Measurements from ENCODE around the gene CYGB. TPM values are rescaled to one million over a fixed set of nuclear protein-coding genes. Genes with fewer than 3 reads are reported as not detected.
A peak's percentile ranks its signal among the peaks of the same experiment; 100 is the strongest.
"Not testable (repeated sequence)": the region's sequence is repeated elsewhere in the genome, so short reads cannot be mapped to it uniquely, and the experiment has no call there.

The CYGB gene
- total RNA-seq, 1 experiment from 2014 or later = 1.6 TPM

GRCh38 chr17:76542566-76542971, 5.1 kb upstream of the CYGB start:
- DNase-seq (ENCODE audit: low read depth) = no peak
- in situ Hi-C loops (cut with HindIII; ENCODE audit: low pct_unique_long_range_greater_than_20kb, low sequenced_read_pairs) = no loop called here

- no peak for DNase-seq (ENCODE audit: low read depth)
- in situ Hi-C loops (cut with HindIII; ENCODE audit: low pct_unique_long_range_greater_than_20kb, low sequenced_read_pairs) = no loop called here
Observed at GRCh38 chr17:76541739-76542454, 4.4 kb upstream of the CYGB start.

GRCh38 chr17:76540381-76541300, 3.1 kb upstream of the CYGB start:
- DNase-seq (ENCODE audit: low read depth) = peak; percentile 93
- in situ Hi-C loops (cut with HindIII; ENCODE audit: low pct_unique_long_range_greater_than_20kb, low sequenced_read_pairs) = no loop called here

DNA sequence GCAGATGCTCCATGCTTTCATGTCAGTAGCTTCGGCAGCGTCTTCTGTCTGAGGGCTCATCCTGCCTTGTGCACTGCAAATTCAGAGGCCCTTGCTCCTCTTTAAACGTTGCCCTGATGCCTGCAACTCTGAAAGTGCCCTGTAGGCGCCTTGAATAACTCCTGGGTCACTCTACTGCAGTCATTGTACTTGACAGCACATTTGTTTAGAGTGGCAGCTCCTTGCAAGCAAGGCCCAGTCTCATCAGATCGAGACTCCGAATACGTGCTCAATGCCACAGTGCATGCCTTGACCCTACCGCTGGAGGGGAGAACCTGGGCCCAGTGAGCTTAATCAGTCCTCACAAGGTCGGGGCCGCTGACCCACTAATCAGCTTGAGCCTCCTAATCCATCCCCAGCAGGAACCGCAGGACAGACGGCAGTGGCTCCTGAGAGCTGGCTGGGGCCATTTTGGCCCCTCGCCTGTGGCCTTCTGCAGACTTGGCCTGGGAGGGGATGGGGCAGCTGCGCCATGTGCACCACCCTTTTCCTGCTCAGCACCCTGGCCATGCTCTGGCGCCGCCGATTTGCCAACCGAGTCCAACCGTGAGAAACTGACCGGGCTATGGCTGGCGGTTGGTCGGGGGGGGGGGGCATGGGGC, 2.2 kb upstream of the CYGB start, which contains the start of gene PRCD:
PRCD (plus strand) TSS at position 414 of the 641 bp plus-strand sequence; CDS start at position 512, 98 bp downstream.
- in situ Hi-C loops (cut with HindIII; ENCODE audit: low pct_unique_long_range_greater_than_20kb, low sequenced_read_pairs) = no loop called here
- no peak for DNase-seq (ENCODE audit: low read depth)

DNA sequence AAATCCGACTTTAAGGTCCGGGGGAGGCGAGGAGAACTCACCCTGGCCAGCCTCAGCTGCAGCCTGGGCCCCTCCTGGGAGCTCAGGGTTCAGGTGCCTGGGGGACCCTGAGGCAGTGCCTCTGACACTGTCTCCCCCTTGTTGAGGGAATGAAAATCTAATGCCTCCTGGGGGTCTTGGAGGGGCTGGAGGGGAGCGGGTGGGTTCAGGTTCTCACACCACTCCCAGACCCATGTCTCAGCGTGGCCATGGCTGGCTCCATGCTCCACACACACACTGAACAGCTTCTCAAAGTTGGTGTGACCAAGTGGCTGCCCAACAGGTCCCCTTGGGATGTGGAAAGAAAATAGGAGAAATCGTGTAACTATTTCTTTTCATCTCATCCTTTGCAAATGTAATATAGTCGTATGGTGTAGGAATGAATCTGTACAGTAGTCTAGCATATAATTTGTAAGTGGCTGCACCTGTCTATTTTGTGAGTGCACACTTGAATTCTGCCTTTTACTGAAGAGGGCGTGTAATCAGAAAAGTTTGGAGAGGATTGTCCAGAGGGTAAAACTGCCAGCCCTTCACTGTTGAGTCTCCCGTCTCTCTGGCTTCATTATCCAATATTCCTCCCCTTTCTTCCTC, 1.5 kb upstream of the CYGB start:
- in situ Hi-C loops (cut with HindIII; ENCODE audit: low pct_unique_long_range_greater_than_20kb, low sequenced_read_pairs) = no loop called here
- DNase-seq (ENCODE audit: low read depth) = no peak

- no peak for DNase-seq (ENCODE audit: low read depth)
- in situ Hi-C loops (cut with HindIII; ENCODE audit: low pct_unique_long_range_greater_than_20kb, low sequenced_read_pairs) = no loop called here
Observed at GRCh38 chr17:76538281-76538931, 897 bp upstream of the CYGB start.

GRCh38 chr17:76537288-76537577, 276 bp downstream of the CYGB start:
- in situ Hi-C loops (cut with HindIII; ENCODE audit: low pct_unique_long_range_greater_than_20kb, low sequenced_read_pairs) = no loop called here
- DNase-seq (ENCODE audit: low read depth) = no peak

GRCh38 chr17:76536511-76537287, 810 bp downstream of the CYGB start:
- in situ Hi-C loops (cut with HindIII; ENCODE audit: low pct_unique_long_range_greater_than_20kb, low sequenced_read_pairs) = no loop called here
- no peak for DNase-seq (ENCODE audit: low read depth)

DNA sequence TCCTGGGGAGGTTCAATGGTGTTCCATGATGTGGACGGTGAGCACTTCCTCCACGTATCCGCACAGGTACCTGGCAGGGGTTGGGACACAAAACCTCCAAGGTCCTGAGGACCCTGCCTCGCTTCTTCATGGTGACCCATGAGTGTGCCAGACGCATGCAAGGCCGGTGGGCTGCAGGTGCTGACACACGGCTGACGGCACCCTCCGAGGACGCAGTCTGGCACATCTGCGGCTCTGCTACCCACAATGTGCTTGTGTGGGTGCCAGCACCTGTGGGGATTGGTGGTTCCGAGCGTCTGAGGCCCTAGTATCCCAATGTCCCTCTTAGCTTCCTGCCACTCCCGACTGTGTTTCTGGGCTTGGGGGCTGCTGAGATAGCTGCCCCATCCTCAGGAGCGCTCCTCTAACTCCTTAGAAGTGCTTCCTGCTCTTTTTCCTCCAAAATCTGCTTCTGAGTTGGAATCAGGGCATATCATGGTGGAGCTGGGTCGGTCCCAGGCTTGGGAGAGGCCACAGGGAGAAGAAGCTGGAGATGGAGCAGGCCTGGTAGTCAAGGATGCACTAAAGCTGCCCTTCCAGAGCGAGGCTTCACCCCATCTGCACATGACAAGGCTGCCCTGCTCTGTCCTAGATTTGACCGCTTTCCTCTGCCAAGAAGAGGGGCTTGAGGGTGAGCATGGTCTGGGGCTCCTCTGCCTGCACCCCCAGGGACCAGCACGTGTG, 1.6 kb downstream of the CYGB start:
- in situ Hi-C loops (cut with HindIII; ENCODE audit: low pct_unique_long_range_greater_than_20kb, low sequenced_read_pairs) = no loop called here
- DNase-seq (ENCODE audit: low read depth) = no peak

DNA sequence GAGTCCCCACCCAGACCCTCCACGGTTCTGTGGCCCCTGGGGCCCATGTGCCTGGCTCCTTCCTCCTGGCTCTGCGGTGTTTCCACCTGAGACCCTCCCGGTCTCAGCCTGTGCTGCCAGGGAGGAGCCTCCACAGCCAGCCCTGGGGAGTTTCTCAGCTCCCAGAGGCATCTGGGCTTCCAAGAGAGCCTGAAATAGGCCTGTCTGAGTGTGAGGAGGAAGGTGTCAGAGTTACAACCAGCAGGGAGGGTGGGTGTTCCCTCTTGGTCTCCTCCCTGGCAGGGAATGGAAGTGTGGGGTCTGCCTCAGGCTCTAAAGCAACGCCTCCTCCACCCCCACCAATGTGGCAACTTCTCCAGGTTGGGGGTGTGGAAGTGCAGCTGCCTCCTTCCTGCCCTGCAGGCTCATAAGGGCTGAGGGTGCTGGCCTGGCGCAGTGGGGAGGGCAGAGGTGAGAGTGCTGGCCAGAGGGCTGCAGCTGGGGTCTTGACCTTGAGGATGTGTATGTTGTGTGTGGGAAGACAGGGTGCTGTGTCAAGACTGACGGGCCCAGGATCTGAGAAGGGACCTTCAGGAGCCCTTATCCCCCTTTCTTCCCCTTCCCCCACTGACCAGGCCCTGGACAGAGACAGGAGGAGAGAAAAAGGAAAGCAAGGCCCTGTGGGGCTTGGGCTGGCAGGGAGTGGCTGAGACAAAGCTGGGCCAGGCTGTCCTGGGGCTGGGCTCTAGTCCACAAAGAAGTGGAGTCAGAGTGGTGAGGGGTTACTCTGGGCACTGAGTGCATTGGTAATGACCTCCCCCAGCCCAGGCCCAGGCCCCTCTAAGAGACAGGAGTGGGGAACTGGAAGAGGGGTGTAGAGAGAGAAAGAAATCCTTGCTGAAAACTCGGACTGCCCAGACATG, 2.4 kb downstream of the CYGB start:
- no peak for DNase-seq (ENCODE audit: low read depth)
- in situ Hi-C loops (cut with HindIII; ENCODE audit: low pct_unique_long_range_greater_than_20kb, low sequenced_read_pairs) = no loop called here

DNA sequence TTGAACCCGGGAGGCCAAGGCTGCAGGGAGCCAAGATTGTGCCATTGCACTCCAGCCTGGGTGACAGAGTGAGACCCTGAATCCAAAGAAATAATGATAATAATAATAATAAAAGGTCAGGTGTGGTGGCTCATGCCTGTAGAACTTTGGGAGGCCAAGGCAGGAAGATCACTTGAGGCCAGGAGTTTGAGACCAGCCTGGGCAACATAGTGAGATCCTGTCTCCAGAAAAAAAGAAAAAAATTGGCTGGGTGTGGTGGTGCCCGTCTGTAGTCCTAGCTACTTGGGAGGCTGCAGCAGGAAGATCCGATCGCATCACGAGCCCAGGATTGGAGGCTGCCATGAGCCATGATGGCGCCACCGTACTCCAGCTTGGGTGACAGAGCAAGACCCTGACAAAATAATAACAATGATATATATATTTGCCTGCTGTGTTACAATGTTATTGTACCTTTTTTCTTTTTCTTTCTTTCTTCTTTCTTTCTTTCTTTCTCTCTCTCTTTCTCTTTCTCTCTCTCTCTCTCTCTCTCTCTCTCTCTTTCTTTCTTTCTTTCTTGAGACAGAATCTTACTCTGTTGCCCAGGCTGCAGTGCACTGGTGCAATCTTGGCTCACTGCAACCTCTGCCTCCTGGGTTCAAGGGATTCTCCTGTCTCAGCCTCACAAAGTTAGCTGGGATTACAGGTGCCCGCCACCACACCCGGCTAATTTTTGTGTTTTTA, 3.7 kb downstream of the CYGB start:
- in situ Hi-C loops (cut with HindIII; ENCODE audit: low pct_unique_long_range_greater_than_20kb, low sequenced_read_pairs); DNase-seq (ENCODE audit: low read depth): not testable (repeated sequence)

DNA sequence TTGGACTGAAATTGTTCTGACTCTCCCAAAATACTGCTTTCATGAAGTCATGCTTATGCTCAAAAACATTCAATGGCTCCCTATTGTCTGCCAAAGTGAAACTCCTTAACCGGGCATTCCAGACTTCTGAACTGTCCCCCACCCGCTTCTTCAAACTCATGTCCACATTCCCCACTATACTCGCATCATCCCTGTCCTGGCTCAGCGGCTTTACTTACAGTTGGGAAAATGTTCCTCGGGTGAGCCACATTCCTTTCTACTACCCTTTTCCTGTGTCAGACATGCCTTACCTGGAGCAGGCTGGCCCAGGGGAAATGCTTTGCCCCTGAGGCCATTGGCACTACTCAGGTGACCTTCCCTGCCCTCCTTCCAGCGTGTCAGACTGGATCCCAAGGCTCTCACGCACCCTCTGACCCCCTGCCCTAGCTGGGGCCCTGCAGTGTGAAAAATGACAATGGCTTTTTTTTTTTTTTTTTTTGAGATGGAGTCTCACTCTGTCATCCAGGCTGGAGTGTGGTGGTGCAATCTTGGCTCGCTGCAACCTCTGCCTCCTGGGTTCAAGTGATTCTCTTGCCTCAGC, 5.3 kb downstream of the CYGB start:
- in situ Hi-C loops (cut with HindIII; ENCODE audit: low pct_unique_long_range_greater_than_20kb, low sequenced_read_pairs) = no loop called here
- no peak for DNase-seq (ENCODE audit: low read depth)

DNA sequence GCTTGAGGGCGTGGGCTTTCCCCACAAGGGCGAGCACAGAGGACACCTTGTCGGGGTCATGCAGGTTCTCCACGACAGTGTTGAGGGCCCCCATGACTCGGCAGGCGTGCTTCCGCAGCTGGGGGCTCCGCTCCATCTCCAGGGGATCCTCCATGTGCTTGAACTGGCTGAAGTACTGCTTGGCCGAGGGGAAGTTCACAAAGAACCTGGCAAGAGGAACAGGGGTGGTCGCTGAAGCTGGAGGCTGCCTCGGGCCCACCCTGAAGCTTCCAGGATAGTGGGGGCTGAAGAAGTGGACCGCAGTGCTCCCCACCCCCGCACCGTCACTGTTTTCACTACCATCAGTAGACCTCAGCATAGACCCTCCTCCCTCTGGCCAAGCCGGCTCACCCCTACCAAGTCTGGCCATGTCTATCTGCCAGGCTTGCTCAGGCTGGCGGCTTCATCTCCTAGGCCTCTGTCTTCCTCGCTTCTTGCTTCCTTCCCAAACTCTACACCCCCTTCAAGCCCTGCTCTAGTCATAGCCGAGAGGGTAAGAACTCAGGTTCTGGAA, 5.9 kb downstream of the CYGB start:
- no peak for DNase-seq (ENCODE audit: low read depth)

DNA sequence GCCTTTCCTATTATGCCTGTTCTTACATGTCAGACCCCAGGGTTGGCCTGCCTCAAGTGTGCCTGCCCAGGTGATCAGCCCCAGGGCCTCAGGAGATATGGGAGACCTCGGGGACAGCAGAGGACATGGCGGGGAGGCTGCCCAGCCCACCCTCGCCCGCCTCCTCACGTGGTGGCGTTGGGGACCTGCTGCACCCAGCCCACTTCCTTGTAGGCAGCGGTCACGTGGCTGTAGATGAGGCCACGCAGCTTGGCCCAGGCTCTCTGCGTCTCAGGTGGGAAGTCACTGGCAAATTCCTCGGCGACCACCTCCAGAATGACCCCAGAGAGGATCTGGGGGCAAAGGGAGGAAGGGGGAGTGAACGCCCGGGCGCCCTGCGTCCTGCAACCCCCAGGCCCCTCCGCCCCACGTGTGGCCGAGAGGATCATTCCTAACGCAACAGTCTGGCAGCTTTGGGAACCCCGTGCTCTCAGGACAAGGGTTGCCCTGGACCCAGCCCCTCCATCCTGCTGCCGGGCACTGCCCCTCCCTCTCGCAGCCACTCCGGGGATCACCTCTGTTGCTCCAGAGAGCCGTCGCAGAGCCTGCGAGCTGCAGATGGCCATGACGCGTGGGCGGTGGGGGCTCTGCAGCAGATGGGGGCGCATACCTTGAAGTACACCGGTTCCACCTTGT, 6.6 kb downstream of the CYGB start:
- no peak for DNase-seq (ENCODE audit: low read depth)
- in situ Hi-C loops (cut with HindIII; ENCODE audit: low pct_unique_long_range_greater_than_20kb, low sequenced_read_pairs) = no loop called here

More for the DNA sequence above, 5.9 kb downstream of the CYGB start:
- in situ Hi-C loops (cut with HindIII; ENCODE audit: low pct_unique_long_range_greater_than_20kb, low sequenced_read_pairs) = no loop called here

Measured in Caki2 (cell line).